Epithelial cell of esophagus (primary cell): ENCODE data around the gene SMOC2.

Experiments
- DNase-seq: peaks from one replicate; pipeline ENCODE4 v3.0.0; 2010; ENCODE audit warnings: low read depth
- H3K4me3 ChIP-seq: 2 replicates; pipeline ENCODE4 v1.5.1; 2011; ENCODE audit warnings: mild to moderate bottlenecking, low read length, control low read depth
- TF ChIP-seq, protein P1 (sequence below): IDR thresholded peaks from 2 replicates; pipeline ENCODE4 v1.5.1; 2011; ENCODE audit warnings: low read depth, mild to moderate bottlenecking, low read length, control low read depth, inconsistent platforms; ENCODE audit not compliant: insufficient read depth; ENCODE audit errors: missing control alignments

The SMOC2 gene, protein sequence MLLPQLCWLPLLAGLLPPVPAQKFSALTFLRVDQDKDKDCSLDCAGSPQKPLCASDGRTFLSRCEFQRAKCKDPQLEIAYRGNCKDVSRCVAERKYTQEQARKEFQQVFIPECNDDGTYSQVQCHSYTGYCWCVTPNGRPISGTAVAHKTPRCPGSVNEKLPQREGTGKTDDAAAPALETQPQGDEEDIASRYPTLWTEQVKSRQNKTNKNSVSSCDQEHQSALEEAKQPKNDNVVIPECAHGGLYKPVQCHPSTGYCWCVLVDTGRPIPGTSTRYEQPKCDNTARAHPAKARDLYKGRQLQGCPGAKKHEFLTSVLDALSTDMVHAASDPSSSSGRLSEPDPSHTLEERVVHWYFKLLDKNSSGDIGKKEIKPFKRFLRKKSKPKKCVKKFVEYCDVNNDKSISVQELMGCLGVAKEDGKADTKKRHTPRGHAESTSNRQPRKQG

DNA sequence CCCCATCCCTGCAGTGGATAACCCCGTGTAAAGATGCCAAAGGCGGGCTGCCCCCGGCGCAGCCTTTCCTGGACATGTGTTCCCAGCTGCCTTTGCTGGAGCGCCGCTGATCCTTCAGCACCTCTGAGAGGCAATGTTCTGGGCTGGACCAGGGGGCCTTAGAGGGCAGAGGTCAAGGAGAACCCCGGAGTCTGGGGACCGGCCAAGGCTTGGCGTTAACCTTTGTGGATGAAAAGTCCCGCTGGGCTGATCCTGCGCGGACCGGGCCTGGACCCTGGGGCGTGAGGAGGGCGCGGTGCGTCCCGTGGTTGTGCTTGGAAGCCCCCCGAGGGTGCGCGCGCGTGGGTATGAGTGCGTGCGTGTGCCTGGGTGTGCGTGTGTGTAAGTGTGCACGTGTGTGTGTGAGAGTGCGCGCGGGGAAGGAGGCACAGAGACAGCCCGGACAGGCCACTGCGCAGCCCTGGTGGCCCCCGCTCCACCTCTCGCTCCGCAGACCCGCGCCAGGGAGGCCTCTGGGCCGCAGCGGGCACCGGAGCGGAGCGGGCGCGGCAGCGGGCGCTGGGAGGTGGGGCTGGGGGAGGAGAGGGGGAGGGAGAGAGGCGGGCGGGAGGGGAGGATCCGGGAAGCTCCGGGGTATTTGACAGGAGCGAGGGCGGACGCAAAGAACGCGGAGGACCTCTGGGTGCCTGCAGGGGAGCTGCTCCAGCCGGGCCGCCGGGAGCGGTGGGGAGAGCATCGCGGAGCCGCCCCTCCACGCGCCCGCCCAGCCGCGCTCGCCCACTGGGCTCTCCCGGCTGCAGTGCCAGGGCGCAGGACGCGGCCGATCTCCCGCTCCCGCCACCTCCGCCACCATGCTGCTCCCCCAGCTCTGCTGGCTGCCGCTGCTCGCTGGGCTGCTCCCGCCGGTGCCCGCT lies at the start of gene SMOC2:
Gene SMOC2, plus strand, starts transcription at position 665 of the 914 bp plus-strand sequence. Its CDS starts 187 bp downstream, at position 852.
- TF ChIP-seq, protein P1, sequence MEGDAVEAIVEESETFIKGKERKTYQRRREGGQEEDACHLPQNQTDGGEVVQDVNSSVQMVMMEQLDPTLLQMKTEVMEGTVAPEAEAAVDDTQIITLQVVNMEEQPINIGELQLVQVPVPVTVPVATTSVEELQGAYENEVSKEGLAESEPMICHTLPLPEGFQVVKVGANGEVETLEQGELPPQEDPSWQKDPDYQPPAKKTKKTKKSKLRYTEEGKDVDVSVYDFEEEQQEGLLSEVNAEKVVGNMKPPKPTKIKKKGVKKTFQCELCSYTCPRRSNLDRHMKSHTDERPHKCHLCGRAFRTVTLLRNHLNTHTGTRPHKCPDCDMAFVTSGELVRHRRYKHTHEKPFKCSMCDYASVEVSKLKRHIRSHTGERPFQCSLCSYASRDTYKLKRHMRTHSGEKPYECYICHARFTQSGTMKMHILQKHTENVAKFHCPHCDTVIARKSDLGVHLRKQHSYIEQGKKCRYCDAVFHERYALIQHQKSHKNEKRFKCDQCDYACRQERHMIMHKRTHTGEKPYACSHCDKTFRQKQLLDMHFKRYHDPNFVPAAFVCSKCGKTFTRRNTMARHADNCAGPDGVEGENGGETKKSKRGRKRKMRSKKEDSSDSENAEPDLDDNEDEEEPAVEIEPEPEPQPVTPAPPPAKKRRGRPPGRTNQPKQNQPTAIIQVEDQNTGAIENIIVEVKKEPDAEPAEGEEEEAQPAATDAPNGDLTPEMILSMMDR: no peak
- no peak for DNase-seq
- no peak within 1 kb of the TSS for H3K4me3 ChIP-seq

DNA sequence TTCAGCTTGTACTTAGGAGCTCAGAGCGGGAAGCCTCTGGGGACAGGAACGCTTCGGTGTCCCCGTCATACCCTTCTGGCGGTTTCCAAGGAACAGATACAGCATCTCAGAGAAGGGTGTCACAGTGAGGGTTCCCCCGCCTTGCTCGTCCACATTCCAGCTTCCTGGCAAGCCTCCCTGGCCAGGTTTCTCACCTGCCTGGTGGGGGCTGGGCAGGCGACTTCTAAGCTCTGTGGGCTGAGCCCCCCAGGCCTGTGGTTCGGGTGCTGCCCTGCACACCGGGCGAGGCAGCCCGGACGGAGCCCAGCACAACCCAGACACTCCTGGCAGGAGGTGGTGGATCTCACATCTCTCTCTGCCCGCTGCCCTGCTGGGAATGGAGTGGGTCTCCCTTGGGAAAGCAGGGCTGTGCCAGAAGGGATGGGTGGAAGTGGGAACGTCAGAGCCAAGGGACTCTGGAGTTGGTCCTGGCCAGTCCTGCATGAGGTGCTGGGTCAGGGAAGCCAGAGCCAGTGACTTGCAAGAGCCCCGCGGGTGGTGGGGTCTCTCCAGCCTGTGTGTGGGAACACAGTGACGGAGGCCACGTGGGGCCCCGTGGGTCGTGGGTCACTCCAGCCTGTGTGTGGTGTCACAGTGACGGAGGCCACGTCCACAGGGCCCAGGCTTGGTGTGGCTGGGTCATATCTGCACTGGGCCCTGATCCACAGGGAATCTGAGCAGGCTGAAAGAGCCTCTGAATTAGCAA lies 47.7 kb upstream of the SMOC2 start:
- TF ChIP-seq, protein P1: no peak

DNA sequence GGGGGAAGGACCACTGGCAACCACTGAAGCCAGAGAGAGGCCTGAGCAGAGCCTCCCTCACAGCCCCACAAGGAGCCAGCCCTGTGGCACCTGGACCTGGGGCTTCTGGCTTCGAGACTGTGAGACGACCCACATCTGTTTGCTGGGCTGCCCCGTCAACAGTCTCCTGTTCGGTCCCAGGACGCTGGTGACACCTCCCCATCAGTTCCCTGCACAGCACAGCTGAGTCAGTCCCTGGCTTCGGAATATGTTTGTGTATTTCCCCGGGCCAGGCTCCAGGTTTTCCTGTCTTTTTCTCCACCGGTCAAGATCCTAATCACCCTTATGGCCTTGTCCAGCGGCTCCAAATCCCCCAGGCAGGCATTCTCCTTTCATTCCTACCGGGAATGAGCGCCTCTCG lies 46.4 kb upstream of the SMOC2 start:
- TF ChIP-seq, protein P1: no peak

More for the DNA sequence above, 47.7 kb upstream of the SMOC2 start:
- H3K4me3 ChIP-seq: no peak overlapping the region
- DNase-seq: no peak

DNA sequence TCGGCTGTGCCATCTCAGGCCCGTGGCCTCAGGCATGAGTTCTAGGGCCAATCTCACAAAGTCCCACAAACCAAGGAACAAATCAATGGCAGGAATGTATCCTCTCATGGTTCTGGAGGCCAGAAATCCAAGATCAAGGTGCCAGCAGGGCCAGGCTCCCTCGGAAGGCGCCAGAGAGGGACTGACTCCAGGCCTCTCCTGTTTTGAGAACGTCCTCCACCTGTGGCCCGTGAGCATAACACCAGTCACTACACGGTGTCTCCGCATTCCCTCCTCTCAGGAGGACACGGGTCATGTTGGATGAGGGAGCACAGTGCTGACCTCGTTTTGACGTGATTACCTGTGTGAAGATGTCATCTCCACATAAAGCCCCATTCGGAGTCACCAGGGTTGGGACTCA lies 45.0 kb upstream of the SMOC2 start:
- no peak overlapping the region for H3K4me3 ChIP-seq
- DNase-seq: no peak
- TF ChIP-seq, protein P1: no peak

More for the DNA sequence above, 46.4 kb upstream of the SMOC2 start:
- H3K4me3 ChIP-seq: no peak overlapping the region
- no peak for DNase-seq

DNA sequence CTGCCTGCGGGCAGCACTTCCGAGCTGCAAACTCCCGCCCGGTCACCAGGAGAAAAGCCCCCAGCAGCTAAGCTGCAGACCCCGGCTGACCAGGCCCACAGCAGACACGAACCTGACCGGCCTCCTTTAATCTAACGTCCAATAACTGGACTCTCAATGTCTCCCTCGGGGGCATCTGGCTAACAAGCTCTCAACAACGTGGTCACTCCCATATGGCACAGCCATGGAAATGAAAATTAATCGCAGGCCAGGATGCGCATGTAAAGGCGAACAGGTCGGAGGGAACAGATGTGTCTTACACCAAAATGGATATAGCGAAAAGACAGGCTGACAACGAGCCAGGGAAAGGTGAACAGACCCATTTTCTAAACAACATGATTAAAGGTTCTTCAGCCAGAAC lies 44.4 kb upstream of the SMOC2 start:
- no peak for DNase-seq
- H3K4me3 ChIP-seq: no peak overlapping the region
- TF ChIP-seq, protein P1: no peak

DNA sequence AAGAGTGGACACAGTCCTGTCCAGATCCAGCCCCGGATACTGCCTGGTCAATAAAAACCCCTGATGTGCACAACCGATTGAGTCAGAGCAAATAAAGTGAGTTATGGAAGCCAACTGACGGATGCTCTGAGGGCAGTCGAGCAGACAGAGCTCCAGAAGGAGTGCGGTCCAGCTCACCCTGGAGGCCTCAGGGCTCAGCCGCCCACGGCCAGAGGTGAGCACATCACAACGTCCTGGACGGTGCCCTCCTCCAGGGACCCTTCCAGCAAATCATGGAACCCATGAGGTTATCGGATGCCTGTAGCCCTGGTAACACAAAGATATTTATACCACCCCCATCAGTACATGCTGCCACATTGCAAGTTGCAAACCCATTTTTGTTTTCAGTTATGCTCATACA lies 44.0 kb upstream of the SMOC2 start:
- TF ChIP-seq, protein P1: no peak
- no peak for DNase-seq
- H3K4me3 ChIP-seq: no peak overlapping the region
